HG03442 (cell line): ENCODE data around the gene PLPPR3.

Experiments used
- ATAC-seq: cut with Tn5 transposase; IDR thresholded peaks from one replicate; pipeline ENCODE4 v1.9.1; 2021; ENCODE audit warnings: mild to moderate bottlenecking, moderate library complexity; ENCODE audit not compliant: unreplicated experiment

Gene PLPPR3

GRCh38 chr19:797528-798414 is 24.0 kb downstream of the PLPPR3 start:
- ATAC-seq, result peak; percentile 38

GRCh38 chr19:796692-797527 is 24.8 kb downstream of the PLPPR3 start, which contains the start of gene PTBP1:
TSS of gene PTBP1 (plus strand) at chr19:797452. CDS start at chr19:797498, 46 bp downstream.
- peak; percentile 67 for ATAC-seq

- ATAC-seq, result no peak
Observed at GRCh38 chr19:795691-796581, 25.8 kb downstream of the PLPPR3 start.

GRCh38 chr19:795073-795611 is 26.6 kb downstream of the PLPPR3 start:
- no peak for ATAC-seq

GRCh38 chr19:793806-794205 is 27.9 kb downstream of the PLPPR3 start:
- ATAC-seq, result no peak

GRCh38 chr19:792306-792885 is 29.4 kb downstream of the PLPPR3 start:
- no peak for ATAC-seq

- no peak for ATAC-seq
Observed at GRCh38 chr19:791567-792305, 30.0 kb downstream of the PLPPR3 start.

GRCh38 chr19:791007-791566 is 30.7 kb downstream of the PLPPR3 start:
- ATAC-seq, result no peak

- no peak for ATAC-seq
Observed at GRCh38 chr19:789701-790060, 32.1 kb downstream of the PLPPR3 start.

GRCh38 chr19:788983-789700 is 32.6 kb downstream of the PLPPR3 start:
- no peak for ATAC-seq

GRCh38 chr19:788686-788982 is 33.1 kb downstream of the PLPPR3 start:
- no peak for ATAC-seq

- ATAC-seq, result no peak
Observed at GRCh38 chr19:787536-787935, 34.2 kb downstream of the PLPPR3 start.

- ATAC-seq, result no peak
Observed at GRCh38 chr19:784541-784940, 37.2 kb downstream of the PLPPR3 start.

GRCh38 chr19:782878-783668 is 38.7 kb downstream of the PLPPR3 start:
- no peak for ATAC-seq

GRCh38 chr19:782185-782877 is 39.4 kb downstream of the PLPPR3 start:
- no peak for ATAC-seq

- no peak for ATAC-seq
Observed at GRCh38 chr19:781800-782184, 40.0 kb downstream of the PLPPR3 start.

- no peak for ATAC-seq
Observed at GRCh38 chr19:780935-781334, 40.8 kb downstream of the PLPPR3 start.
